Activated CD8-positive, alpha-beta T cell treated with anti-CD3 and anti-CD28 coated beads, Interleukin-2, amount 10 ng/mL, durations not matched to agents 7 days and 5 days (primary cell): ENCODE results near the gene TUBGCP2. TPM values are rescaled to one million over a fixed set of nuclear protein-coding genes. Genes with fewer than 3 reads are reported as not detected.

ENCODE experiments used
- ATAC-seq: fragments of 150-1000 bp; cut with Tn5 transposase; one replicate; pipeline ENCODE4 v1.10.0; 2021; ENCODE audit warnings: moderate library complexity
- CTCF ChIA-PET: fragments of 350-600 bp; sonication (Branson Sonifier 250); formaldehyde crosslinking; loops from one replicate; lab custom pipeline; 2021; ENCODE audit warnings: antibody characterized with exemption; lab: Charles Lee
- POLR2A ChIA-PET: fragments of 350-600 bp; sonication (Branson Sonifier 250); formaldehyde crosslinking; loops from one replicate; lab custom pipeline; 2021; ENCODE audit warnings: antibody characterized with exemption; lab: Charles Lee
- DNase-seq: peaks from one replicate; pipeline ENCODE4 v3.0.0-alpha.2; 2020
- H3K27ac Mint-ChIP-seq: one replicate; pipeline ENCODE4 v1.8.0; 2021; ENCODE audit warnings: mild to moderate bottlenecking, mixed read lengths
- H3K27me3 Mint-ChIP-seq: one replicate; pipeline ENCODE4 v1.8.0; 2021; ENCODE audit warnings: low read depth, mixed read lengths
- H3K36me3 Mint-ChIP-seq: one replicate; pipeline ENCODE4 v1.8.0; 2021; ENCODE audit warnings: low read depth, mixed read lengths
- H3K4me1 Mint-ChIP-seq: one replicate; pipeline ENCODE4 v1.8.0; 2021; ENCODE audit warnings: low read depth, mixed read lengths
- H3K4me3 Mint-ChIP-seq: one replicate; pipeline ENCODE4 v1.8.0; 2021; ENCODE audit warnings: mild to moderate bottlenecking, mixed read lengths
- H3K9me3 Mint-ChIP-seq: one replicate; pipeline ENCODE4 v1.8.0; 2022; ENCODE audit warnings: mixed read lengths; ENCODE audit not compliant: insufficient read depth
- total RNA-seq, 2 experiments: library from RNA; stranded (reverse); gene quantifications; one replicate each; pipeline ENCODE4 v1.2.3, GENCODE V29; 2021

The TUBGCP2 gene
- total RNA-seq, 2 experiments from 2014 or later, result 53.5 to 59.0 TPM

DNA sequence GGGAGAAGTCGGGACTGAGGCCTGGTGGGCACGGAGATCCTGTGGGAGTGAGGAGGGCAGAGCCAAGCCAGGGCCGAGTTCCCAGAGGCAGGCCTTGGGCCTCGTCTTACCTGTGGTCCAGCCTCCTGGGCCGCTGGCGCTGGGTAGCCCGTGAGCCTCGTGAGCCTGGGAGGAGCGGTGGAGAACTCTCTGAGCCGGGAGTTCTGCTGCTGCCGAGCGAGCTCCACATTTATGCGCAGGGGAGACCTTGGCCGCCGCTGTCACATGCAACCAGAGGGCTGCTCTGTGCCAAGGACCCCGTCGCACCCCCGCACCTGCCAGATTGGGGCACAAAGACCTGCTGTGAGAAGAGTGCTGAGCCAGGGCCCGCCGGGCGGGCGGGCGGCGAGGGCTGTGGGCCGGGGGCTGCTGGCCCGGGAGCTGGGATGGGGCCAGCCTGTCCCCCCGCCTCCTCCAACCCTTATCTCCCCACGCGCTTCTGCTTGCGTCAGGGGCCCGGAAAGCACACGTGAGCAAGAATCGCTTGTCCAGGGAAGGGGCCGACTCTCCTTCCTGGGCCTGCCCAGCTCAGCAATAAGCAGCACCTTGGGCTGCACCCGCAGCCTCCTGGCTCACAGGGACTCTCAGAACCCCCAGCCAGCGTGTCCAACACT, 60.9 kb downstream of the TUBGCP2 start:
- Mint-ChIP-seq H3K27me3 (peaks cover 11% of the 10 kb centered on the region), H3K36me3 (no peaks in the 10 kb centered on the region), H3K27ac (no peak overlapping the region), H3K4me3 (no peak overlapping the region), H3K9me3 (no peaks in the 10 kb centered on the region), H3K4me1 (peaks cover 7% of the 10 kb centered on the region)
- POLR2A ChIA-PET, result no interaction called here
- DNase-seq (no peak), ATAC-seq (no peak)
- CTCF ChIA-PET, result interaction anchor here (0.6 kb wide), 1 partner anchor 16 kb away, joined by 3 read pairs; no protein-coding TSS in a partner anchor

DNA sequence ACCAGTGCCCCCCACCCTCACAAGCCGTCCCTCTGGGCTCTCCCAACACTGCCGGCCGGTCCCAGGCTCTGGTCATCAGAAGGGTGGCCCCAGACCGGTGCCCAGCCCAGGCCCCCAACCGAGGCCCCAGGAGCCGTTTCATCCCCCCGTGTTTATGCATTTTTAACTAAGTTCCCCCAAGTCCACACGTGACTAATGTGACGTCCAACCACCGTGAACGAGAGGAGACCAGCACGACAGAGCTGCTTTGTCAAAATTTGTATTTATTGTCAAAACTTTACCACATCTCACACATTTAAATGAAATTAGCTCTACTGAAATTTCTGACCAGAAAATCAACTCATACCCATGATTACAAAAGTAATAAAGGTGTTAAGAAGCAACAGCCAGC, 62.4 kb downstream of the TUBGCP2 start:
- POLR2A ChIA-PET, result no interaction called here
- CTCF ChIA-PET, result no interaction called here
- Mint-ChIP-seq H3K4me1 (peaks cover 21% of the 10 kb centered on the region), H3K27me3 (peaks cover 18% of the 10 kb centered on the region), H3K27ac (no peak overlapping the region), H3K9me3 (no peaks in the 10 kb centered on the region), H3K4me3 (no peak overlapping the region), H3K36me3 (no peaks in the 10 kb centered on the region)
- DNase-seq (no peak), ATAC-seq (no peak)

DNA sequence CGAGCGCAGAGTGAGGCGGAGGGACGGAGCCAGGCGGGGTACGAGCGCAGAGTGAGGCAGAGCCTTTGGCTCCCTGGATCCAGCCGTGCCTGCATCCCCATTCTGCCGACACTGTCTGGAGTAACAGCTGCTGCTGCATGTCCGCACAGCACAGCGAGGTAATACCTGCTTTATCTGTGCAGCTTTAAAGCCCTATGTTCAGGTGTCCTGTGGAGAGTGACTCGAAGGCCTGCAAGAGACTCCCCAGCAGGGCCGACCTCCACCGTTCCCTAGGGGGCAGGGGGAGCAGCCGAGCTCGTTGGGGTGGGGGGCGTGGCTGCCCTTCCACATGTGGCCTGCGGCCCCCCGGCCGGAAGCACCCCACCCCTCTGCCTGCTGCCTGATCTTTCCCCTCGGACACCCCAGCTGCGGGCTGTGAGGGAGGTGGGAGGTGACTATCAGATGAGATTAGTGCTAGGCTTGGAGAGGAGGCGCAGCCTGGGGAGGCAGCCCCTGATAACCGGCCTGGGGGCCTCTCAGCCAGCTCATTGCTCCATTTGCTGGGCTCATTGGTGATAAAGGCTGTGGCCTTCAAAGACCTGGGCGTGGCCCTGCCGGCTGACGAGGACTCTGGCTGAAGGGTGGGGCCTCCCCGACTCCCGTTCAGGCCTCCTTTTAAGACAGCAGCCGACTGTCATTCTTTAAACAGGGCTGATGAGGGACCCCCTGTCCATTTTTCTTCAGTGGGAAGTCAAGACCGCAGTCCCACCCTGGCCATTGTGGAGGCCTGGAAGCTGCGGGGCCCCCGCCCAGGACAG, 63.0 kb downstream of the TUBGCP2 start:
- ATAC-seq, result no peak
- ChIA-PET CTCF (no interaction called here), POLR2A (no interaction called here)
- H3K36me3 Mint-ChIP-seq, result no peaks in the 10 kb centered on the region
- H3K9me3 Mint-ChIP-seq, result no peaks in the 10 kb centered on the region
- no peak for DNase-seq
- peaks cover 24% of the 10 kb centered on the region for H3K27me3 Mint-ChIP-seq
- no peak overlapping the region for H3K4me3 Mint-ChIP-seq
- H3K27ac Mint-ChIP-seq, result no peak overlapping the region
- H3K4me1 Mint-ChIP-seq, result peaks cover 27% of the 10 kb centered on the region

DNA sequence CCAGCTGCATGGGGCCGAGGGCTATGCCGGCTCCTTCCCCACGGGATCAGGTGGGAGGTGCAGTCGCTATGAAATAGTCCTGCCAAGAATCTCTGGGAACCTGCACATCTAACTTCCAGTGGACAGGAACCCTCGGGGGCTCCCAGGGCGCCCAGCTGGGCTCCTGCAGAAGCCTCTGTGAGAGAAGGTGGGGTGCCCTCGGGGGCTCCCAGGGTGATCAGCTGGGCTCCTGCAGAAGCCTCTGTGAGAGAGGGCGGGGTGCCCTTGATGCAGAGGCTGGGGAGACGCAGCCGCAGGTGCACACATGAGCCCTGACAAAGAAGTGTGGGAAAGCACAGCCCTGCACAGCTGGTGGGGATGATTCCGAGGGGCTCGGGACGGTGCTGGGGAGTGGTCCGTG, 65.1 kb downstream of the TUBGCP2 start:
- Mint-ChIP-seq H3K4me3 (no peak overlapping the region), H3K4me1 (peaks cover 27% of the 10 kb centered on the region), H3K36me3 (no peaks in the 10 kb centered on the region), H3K9me3 (no peaks in the 10 kb centered on the region), H3K27ac (no peak overlapping the region), H3K27me3 (peaks cover 25% of the 10 kb centered on the region)
- no peak for DNase-seq
- ChIA-PET POLR2A (no interaction called here), CTCF (no interaction called here)
- no peak for ATAC-seq

DNA sequence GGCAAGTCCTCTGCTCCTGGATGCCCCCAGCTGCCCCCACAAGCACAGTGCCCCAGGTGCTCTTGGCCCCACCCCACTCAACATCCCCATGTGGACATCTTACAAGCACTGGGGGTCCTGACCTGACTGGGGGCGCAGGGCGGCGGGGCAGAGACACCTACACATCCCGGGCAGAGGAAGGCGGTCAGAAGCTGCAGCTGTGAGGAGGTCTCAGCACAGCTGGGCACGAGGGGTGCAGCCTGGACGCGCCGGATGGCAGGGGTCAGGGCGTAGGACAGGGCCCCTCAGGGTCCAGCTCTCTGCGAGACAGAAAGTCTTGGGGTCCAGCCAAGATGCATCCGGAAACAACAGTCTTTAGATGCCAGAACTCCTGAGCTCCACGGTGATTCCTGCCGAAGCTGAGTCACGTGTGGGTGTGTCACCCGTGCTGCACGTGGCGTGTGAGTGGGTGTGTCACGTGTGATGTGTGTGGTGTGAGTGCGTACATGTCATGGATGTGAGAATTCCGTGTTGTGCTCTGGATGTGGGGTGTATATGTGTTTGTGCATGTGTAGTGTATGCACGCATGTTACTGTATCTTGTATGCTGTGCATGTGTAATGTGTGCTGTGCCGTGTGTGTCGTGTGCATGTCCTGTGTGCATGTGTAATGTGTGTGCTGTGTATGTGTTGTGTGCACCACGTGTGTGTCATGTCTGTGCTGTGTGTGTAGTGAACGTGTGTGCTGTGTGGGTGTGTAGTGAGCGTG, 65.9 kb downstream of the TUBGCP2 start:
- no peak for ATAC-seq
- peaks cover 27% of the 10 kb centered on the region for H3K4me1 Mint-ChIP-seq
- DNase-seq, result no peak
- peak overlapping the region; percentile 4 for H3K27ac Mint-ChIP-seq
- H3K27me3 Mint-ChIP-seq, result peaks cover 30% of the 10 kb centered on the region
- no peak overlapping the region for H3K4me3 Mint-ChIP-seq
- no peaks in the 10 kb centered on the region for H3K36me3 Mint-ChIP-seq
- ChIA-PET CTCF (no interaction called here), POLR2A (no interaction called here)
- H3K9me3 Mint-ChIP-seq, result no peaks in the 10 kb centered on the region

DNA sequence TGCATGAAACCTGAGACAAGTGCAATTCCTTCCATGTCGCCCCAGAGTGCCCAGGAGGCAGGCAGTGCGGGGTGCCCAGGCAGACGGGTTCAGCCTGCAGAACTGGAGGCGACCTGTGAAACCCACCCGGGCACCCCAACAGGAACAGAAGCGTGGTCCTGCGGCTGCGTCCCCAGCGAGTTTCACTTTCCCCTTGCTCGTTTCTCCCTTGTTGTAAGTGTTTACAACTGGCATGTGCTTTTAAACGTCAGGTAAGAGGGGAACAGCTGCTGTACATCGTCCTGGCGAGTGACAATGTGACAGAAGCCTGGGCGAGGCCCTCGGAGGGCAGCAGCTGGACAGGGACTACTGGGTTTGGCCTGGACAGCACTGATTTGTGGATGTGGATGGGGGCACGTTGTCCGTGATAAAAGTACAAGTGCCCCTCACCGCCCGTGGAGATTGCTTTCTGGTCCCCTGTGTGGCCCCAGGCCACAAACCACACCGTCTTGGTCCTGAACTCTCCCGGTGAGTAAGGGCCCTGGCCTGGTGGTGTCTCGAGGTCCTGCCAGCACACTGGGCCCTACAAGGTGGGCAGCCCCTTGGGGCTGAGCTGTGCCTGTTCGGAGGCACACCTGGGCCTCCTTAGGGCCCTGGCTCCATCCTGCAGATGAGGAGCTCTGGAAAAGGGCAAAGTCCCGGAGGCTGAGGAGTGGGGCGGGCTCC, 67.0 kb downstream of the TUBGCP2 start:
- ChIA-PET CTCF (interaction anchor here (1.3 kb wide), 1 partner anchor 19 kb away, joined by 4 read pairs; no protein-coding TSS in a partner anchor), POLR2A (no interaction called here)
- Mint-ChIP-seq H3K27ac (no peak overlapping the region), H3K4me3 (peak overlapping the region; percentile 76), H3K9me3 (no peaks in the 10 kb centered on the region), H3K36me3 (no peaks in the 10 kb centered on the region), H3K4me1 (peaks cover 23% of the 10 kb centered on the region), H3K27me3 (peaks cover 34% of the 10 kb centered on the region)
- peak; percentile 65 for DNase-seq
- ATAC-seq, result peak; percentile 59

DNA sequence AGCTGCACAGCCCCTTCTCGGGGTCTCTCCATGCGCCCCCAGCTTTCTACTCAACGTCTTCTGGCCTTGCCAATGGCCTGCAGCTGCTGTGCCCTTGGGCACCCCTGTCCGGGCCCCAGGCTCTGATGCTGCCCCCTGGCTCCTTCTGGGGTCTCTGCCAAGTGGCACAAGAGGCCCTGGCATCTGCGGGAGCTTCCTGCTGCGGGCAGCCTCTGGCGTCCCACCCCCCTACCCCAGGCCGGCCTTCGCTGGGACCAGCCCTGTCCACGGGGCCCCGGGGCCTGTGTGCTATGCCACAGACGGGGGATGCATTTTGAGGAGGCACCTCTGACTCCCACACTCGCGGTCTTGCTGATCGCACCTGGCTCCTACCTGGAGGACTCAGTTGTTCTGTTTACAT, 68.7 kb downstream of the TUBGCP2 start:
- Mint-ChIP-seq H3K9me3 (no peaks in the 10 kb centered on the region), H3K4me3 (no peak overlapping the region), H3K27me3 (peaks cover 38% of the 10 kb centered on the region), H3K36me3 (no peaks in the 10 kb centered on the region), H3K4me1 (peaks cover 25% of the 10 kb centered on the region), H3K27ac (no peak overlapping the region)
- ChIA-PET POLR2A (interaction anchor here (0.5 to 0.6 kb wide), 2 partner anchors 36 to 498 kb away, joined by 3 read pairs; partner anchors contain the start of gene ADAM8), CTCF (no interaction called here)
- ATAC-seq (no peak), DNase-seq (no peak)

DNA sequence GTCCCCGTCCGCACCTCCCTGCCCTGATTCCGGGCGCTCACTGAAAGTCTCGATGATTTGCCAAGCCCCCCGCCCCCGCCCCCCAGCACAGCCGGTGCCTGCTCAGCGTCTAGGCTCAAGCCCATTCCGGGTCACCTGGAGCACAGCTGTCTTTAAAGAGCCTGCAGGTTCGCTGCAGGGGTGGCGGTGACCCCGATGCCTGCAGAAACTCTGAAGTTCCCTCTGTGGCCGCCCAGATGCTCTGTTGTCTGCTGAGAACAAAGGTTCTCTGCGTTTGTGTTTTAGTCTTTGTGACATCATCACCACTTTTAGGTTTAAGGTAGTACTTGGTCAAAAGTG, 70.2 kb downstream of the TUBGCP2 start:
- POLR2A ChIA-PET, result no interaction called here
- no peaks in the 10 kb centered on the region for H3K9me3 Mint-ChIP-seq

DNA sequence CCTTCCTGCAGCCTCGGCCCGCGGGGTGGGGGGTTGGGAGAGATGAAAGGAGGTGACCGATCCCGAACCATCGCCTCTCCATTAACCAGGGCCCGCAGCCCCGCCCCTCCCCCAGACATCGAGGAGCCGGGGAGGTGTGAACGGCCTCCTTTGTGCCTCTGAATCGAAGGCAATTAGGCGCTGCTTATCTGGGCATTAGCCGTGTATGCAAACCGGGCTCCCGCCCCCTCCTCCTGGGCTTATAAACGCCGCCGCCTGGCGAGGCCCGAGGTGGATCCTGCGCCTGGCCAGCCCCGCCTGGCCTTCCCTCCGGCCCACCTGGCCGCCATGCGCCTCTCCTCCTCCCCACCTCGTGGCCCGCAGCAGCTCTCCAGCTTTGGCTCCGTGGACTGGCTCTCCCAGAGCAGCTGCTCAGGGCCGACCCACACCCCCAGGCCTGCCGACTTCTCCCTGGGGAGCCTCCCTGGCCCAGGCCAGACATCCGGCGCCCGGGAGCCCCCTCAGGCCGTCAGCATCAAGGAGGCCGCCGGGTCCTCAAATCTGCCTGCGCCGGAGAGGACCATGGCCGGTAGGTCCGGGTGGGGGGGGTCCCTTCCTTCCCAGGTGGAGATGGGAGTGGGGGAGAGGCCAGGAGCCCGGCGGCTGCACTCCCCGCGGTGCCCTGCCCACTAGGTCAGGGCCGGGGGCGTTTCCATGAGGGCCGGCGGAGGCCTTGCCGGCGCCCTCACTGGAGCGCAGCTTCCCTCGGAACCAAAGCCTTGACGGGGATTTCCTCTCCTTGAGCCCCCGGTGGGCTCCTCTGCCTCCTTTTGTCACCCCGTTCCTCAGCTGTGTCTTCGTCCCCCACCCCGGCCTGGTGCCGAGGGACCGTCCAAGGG, 70.8 kb downstream of the TUBGCP2 start, which contains the start of gene VENTX:
Gene VENTX, plus strand, starts transcription at position 268 of the 878 bp plus-strand sequence. Its CDS starts 60 bp downstream, at position 328.
- CTCF ChIA-PET, result no interaction called here

More for the DNA sequence above, 70.2 kb downstream of the TUBGCP2 start:
- Mint-ChIP-seq H3K4me3 (no peak overlapping the region), H3K4me1 (peaks cover 28% of the 10 kb centered on the region), H3K27me3 (peaks cover 51% of the 10 kb centered on the region), H3K36me3 (no peaks in the 10 kb centered on the region), H3K27ac (no peak overlapping the region)
- CTCF ChIA-PET, result no interaction called here
- ATAC-seq, result no peak
- DNase-seq, result no peak

DNA sequence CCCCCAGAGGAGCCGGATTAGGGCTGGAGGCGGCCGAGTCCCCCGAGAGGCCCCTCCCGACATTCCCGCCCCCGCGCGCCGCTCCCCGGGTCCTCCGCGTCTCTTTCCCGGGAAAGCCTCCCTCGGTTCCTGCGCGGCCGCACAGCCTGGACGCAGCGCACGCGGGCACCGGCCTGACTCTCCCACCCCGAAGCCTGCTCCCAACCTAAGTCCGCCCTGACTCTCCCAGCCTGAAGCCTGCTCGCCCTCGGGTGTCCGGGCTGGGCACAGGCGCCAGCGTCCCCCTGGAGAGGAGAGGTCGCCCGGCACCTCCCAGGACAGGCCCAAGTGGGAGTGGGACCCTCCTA, 71.5 kb downstream of the TUBGCP2 start:
- no peak for DNase-seq
- Mint-ChIP-seq H3K36me3 (no peaks in the 10 kb centered on the region), H3K27ac (no peak overlapping the region), H3K27me3 (peaks cover 53% of the 10 kb centered on the region), H3K9me3 (no peaks in the 10 kb centered on the region), H3K4me3 (no peak overlapping the region), H3K4me1 (peaks cover 23% of the 10 kb centered on the region)
- ChIA-PET POLR2A (no interaction called here), CTCF (no interaction called here)
- no peak for ATAC-seq

More for the DNA sequence above, 70.8 kb downstream of the TUBGCP2 start, which contains the start of gene VENTX:
- Mint-ChIP-seq H3K9me3 (no peaks in the 10 kb centered on the region), H3K27me3 (peaks cover 51% of the 10 kb centered on the region), H3K27ac (no peak within 1 kb of the TSS), H3K36me3 (no peaks in the 10 kb centered on the region), H3K4me1 (peaks cover 28% of the 10 kb centered on the region), H3K4me3 (no peak within 1 kb of the TSS)
- POLR2A ChIA-PET, result no interaction called here
- ATAC-seq (no peak), DNase-seq (no peak)
